ENCODE measurements around the gene OR11H6.
"Not testable (repeated sequence)": the region's sequence is repeated elsewhere in the genome, so short reads cannot be mapped to it uniquely, and the experiment has no call there.

The OR11H6 gene

DNA sequence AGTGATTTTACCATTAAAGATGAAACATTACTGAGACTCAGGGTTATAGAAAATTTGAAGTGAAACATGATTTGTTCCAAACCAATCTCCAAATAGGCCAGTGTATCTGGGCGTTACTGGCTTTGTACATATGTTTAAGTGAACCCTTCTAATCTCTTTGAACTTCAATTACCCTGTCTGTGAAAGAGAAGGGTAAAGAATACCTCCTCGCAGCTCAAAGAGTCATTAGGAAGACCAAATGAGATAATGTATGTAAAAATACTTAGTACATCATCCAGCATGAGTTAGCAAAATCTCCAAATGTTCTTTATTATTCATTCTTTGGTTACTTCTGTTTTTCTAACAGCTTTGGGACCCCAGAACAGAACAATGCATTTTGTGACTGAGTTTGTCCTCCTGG lies at the start of gene OR11H6:
Gene OR11H6 (plus strand): TSS at position 301 of the 400 bp plus-strand sequence. CDS start 0 bp downstream, at position 301.
- no peak for DNase-seq (ENCODE audit: low read depth in 3 of 3)

- not testable (repeated sequence) for DNase-seq (ENCODE audit: low read depth in 3 of 3)
Observed at GRCh38 chr14:20174205-20174604, 49.3 kb upstream of the OR11H6 start.

DNA sequence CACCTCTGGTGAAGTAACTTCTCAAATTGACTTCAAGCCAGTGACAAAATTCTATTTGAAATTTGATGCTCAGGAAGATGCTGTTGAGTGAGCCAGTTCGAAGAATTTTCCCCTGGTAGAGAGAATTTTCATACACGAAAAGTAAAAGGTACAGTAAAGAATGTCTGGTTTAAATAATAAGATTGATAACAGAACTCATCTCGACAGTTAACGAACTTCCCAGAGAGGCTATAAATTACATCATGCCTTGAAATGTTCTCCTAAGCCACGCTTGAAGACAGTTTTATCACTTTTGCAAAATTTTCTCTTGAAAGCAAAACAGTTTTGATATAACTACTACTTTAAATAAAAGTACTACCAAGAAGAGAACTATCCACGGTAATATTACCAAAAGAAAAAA lies 47.2 kb upstream of the OR11H6 start:
- DNase-seq (ENCODE audit: low read depth in 3 of 3) = no peak

DNA sequence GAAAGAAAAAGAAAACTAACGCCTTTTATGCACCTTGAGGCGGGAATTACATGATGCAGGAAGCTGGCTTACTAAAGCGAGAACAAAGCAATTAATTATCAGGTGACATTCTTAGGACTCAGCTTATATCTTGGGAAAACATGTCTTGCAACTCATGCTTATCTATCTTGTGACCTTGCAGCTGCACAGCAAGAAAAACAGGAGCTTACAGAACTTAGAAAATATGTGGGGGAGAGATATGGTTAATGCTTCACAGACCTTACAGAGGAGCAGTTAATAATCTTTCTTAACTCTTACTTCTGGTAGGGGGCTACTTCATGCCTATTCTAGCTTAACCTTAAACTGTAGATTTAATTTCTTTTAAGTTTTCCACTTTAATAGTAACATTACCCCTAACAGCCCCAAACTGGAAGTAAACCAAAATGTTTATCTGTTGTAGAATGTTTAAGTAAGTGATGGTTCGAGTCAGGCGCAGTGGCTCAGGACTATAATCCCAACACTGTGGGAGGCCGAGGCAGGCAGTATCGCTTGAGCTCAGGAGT lies 46.0 kb upstream of the OR11H6 start:
- DNase-seq (ENCODE audit: low read depth in 3 of 3) = no peak

GRCh38 chr14:20179218-20179617 lies 44.3 kb upstream of the OR11H6 start:
- DNase-seq (ENCODE audit: low read depth in 3 of 3) = no peak

DNA sequence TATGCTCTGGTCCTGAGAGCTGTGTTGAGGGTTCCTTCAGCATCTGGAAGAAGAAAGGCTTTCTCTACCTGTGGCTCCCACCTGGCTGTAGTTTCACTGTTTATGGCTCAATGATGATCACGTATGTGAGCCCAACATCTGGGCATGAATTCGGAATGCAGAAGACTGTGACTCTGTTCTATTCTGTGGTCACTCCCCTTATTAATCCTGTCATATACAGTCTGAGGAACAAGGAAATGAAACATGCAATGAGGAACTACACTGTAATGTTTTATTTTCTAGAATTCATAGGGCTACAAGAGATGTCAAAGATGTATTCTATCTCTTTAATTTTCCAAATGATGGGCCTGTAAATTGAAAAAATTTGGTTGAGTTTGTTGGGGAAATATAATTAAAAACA lies 43.6 kb upstream of the OR11H6 start:
- no peak for DNase-seq (ENCODE audit: low read depth in 3 of 3)

DNA sequence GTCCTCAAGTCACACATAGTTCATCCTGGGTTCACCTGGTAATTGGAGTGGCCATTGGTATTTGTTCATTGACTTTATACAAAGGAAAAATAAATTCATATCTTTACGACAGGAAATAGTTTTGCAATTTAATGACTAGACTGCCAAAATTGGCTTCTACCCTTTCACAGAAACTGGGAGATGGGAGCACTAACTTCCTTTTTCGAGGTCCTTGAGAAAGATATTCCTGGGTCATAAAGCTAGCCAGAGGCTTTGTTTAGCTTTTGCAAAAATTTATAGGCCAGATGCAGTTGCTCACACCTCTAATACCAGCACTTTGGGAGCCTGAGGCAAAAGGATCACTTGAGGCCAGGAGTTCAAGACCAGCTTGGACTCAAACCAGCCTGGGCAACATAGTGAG lies 43.0 kb upstream of the OR11H6 start:
- DNase-seq (ENCODE audit: low read depth in 3 of 3) = no peak

GRCh38 chr14:20184181-20184580 lies 39.3 kb upstream of the OR11H6 start:
- no peak for DNase-seq (ENCODE audit: low read depth in 3 of 3)

- DNase-seq (ENCODE audit: low read depth in 3 of 3) = no peak
Observed at GRCh38 chr14:20190596-20190995, 32.9 kb upstream of the OR11H6 start, which contains the start of gene OR11G2. Gene OR11G2, plus strand, starts transcription at chr14:20190896. Its CDS starts 6,542 bp downstream, at chr14:20197438.

DNA sequence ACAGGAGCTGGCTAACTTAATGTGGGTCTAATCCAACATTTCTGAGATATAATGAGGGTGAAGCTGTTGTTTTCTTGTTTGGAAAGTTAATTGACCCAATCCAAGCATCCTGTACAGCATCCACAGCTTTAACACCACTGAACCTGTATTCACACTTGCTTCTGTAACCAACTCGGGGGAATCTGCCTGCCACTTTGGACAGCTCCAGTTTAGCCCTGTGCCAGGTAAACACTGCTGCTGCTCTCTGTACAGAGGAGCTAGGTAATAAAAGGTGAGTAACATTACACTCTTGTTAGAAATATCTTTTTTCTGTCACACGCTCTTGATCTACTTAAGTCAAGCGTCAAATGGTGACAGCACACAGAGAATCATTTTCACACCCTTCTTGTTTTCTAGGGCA lies 32.1 kb upstream of the OR11H6 start:
- DNase-seq (ENCODE audit: low read depth in 3 of 3) = no peak

GRCh38 chr14:20194101-20194500 lies 29.4 kb upstream of the OR11H6 start:
- DNase-seq (ENCODE audit: low read depth in 3 of 3) = no peak

- DNase-seq (ENCODE audit: low read depth in 3 of 3) = not testable (repeated sequence)
Observed at GRCh38 chr14:20195170-20195569, 28.3 kb upstream of the OR11H6 start.

GRCh38 chr14:20195911-20196310 lies 27.6 kb upstream of the OR11H6 start:
- DNase-seq (ENCODE audit: low read depth in 3 of 3) = no peak

DNA sequence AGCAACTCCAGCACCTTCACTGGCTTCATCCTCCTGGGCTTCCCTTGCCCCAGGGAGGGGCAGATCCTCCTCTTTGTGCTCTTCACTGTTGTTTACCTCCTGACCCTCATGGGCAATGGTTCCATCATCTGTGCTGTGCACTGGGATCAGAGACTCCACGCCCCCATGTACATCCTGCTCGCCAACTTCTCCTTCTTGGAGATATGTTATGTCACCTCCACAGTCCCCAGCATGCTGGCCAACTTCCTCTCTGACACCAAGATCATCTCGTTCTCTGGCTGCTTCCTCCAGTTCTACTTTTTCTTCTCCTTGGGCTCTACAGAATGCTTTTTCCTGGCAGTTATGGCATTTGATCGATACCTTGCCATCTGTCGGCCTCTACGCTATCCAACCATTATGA lies 26.1 kb upstream of the OR11H6 start:
- no peak for DNase-seq (ENCODE audit: low read depth in 3 of 3)

- no peak for DNase-seq (ENCODE audit: low read depth in 3 of 3)
Observed at GRCh38 chr14:20198991-20199390, 24.5 kb upstream of the OR11H6 start.

GRCh38 chr14:20204721-20205120 lies 18.8 kb upstream of the OR11H6 start:
- DNase-seq (ENCODE audit: low read depth in 3 of 3) = no peak

DNA sequence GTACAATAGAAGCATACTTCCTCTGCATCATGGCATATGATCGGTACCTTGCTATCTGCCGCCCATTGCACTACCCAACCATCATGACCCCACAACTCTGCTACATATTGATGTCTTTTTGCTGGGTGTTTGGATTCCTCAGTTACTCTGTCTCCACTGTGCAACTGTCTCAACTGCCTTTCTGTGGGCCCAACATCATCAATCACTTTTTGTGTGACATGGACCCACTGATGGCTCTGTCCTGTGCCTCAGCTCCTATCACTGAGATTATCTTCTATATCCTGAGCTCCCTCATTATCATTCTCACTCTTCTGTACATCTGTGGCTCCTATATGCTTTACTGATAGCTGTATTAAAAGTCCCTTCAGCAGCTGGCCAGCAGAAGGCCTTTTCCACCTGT lies 13.9 kb upstream of the OR11H6 start:
- no peak for DNase-seq (ENCODE audit: low read depth in 3 of 3)

DNA sequence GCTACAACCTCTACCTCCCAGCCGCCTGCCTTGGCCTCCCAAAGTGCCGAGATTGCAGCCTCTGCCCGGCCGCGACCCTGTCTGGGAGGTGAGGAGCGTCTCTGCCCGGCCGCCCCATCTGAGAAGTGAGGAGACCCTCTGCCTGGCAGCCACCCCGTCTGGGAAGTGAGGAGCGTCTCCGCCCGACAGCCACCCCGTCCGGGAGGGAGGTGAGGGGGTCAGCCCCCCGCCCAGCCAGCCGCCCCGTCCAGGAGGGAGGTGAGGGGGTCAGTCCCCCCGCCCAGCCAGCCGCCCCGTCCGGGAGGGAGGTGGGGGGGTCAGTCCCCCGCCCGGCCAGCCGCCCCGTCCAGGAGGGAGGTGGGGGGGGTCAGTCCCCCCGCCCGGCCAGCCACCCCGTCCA lies 11.1 kb upstream of the OR11H6 start:
- not testable (repeated sequence) for DNase-seq (ENCODE audit: low read depth in 3 of 3)

GRCh38 chr14:20215196-20215595 lies 8.3 kb upstream of the OR11H6 start:
- no peak for DNase-seq (ENCODE audit: low read depth in 3 of 3)

DNA sequence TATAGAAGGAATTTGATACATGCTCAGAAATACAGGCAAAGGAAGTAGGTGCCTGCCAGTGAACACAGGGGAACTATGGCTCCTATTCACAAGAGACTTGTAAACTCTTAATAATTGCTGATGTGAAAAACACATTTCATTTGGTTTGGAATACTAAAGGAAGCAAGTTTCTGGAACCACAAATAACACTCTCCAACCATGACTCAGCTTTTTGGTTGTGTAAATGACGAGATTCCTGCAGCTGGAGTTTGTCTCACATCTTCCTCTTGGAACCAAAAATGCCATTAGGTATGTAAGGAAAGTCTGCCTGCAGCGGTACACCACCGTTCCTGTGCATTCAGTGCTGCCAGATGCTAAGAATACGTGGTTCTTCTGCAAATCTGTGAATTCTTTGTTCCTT lies 4.5 kb upstream of the OR11H6 start:
- DNase-seq (ENCODE audit: low read depth in 3 of 3) = no peak

DNA sequence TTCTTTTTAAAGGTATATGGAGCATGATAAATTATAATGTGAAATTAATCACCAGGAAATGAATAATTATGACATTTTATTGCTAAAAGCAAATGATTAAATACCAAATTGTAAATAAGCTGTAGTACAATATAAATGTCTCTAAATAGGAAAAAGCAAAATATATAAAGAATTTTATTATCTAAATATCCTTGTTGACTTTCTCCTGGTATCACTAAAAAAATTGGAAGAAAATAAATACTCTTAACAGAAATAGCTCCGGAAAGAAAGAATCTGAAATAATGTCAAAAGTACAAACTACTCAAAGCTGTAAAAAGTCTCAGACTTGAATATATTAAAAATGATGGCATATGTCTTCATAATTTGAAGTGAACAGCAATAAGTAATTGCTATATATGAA lies 5.2 kb downstream of the OR11H6 start, which contains the start of gene OR11H7:
Gene OR11H7 (plus strand): TSS at position 301 of the 400 bp plus-strand sequence.
- no peak for DNase-seq (ENCODE audit: low read depth in 3 of 3)

GRCh38 chr14:20235415-20235814 lies 11.9 kb downstream of the OR11H6 start:
- not testable (repeated sequence) for DNase-seq (ENCODE audit: low read depth in 3 of 3)

DNA sequence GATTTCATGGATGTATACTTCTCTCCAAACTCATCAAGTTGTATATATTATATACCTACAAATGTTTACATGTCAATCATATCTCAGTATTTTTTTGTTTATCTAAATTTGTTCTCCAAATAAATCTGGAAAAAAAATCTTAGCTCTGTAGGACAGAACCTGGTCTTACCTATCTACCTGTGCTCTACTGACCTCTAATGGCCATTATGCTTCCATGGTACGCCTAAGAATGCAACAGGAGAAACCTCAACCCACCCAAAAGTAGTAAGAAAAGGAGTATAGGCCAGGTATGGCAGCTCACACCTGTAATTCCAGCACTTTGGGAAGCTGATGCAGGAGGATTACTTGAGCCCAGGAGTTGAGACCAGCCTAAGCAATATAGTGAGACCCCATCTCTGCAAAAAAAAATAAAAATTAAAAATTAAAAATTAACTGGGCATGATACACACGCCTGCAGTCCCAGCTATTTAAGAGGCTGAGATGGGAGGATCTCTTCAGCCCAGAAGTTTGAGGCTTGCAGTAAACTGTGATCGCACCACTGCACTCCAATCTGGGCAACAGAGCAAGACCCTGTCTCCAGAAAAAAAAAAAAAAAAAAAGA lies 24.2 kb downstream of the OR11H6 start:
- no peak for DNase-seq (ENCODE audit: low read depth in 3 of 3)

DNA sequence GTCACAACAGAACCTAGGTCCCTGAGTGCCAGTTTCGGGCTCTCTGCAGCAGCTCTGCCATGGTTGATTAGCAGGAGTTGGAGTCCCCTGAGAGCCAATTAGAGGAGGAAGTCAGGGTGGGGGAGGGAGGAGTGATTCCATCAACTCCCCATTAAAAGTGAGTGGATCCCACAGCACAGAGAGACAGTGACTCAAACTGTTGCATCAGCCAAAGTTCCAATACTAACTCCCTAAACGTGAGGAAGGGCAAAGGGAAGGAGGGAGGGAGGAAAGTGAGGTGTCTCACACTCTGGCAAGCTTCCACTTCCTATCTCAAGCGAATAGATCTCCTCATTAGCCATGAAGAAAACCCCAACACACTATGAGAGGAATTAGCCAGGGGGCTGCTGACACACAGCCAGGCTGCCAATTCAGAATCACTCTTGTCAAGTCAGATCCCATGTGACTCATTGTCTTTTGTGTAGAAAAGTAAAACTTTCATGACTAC lies 39.2 kb downstream of the OR11H6 start:
- no peak for DNase-seq (ENCODE audit: low read depth in 3 of 3)

Data from stimulated activated CD4-positive, alpha-beta T cell treated with anti-CD3 and anti-CD28 coated beads, TNF-alpha, amount 100 ng/mL, for 48 hours (primary cell).